Stimulated activated CD4-positive, alpha-beta T cell treated with anti-CD3 and anti-CD28 coated beads, Interleukin-1b, Interleukin-23, amount 100 ng/mL, for 4 hours (primary cell): ENCODE data around the gene TRMT61B.
A peak's percentile ranks its signal among the peaks of the same experiment; 100 is the strongest.

Source experiments
- DNase-seq, 2 donors: peaks; one replicate each; pipeline ENCODE4 v3.0.0-alpha.2; 2020; ENCODE audit warnings: low read depth in 2 of 2

The TRMT61B gene

DNA sequence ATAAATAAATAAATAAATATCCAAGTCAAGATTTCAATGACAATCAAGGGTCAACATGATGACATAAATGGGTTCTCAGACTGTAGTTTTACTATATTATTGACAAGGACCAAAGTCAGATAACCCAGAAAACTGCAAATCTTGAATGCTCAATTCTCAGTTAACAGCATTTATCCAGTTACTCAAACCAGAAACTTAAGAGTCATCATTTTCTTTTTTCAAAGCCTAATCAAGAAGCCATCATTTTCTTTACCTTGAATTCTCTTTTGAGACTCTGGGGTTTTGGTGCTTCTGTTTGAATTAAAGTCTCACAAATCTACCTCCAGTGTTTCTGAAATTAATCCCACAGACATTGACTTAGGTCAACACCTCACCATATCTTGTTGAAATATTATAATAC lies 14.1 kb downstream of the TRMT61B start:
- no peak for DNase-seq

DNA sequence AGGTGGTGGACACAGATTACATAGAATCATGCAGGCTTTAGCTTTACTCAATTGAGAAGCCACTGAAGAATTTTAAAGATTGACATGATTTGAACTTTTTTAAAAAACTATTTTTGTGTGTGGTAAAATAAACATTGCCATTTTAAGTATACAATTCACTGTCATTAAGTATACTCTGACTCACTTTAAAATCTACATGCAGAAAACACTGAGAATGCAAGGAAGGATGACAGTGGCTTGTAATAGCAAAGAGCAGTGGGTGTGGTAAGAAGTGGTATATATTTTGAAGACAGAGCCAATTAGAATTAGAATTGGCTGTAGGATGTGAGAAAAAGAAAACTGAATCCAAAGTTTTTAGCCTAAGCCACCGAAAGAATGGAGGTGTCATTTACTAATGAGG lies 14.9 kb downstream of the TRMT61B start:
- DNase-seq = no peak

DNA sequence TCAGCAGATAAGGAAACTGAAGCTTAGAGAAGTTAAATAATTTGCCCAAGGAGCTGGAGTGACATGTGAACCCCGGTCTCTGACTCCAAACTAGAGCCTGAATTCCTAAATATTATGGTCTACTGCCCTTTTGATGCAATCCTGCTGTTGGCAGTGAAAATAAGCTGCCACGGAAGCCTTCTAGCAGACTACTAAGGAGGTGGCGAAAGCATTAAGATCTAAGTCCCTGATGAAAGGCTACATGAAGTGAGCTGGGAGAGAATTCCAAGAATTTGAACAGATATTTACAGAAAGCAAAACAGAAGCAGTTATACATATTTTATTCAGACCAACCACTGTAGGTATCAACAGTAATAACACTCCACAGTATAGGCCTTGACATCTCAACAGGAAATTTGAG lies 28.1 kb downstream of the TRMT61B start:
- no peak for DNase-seq

DNA sequence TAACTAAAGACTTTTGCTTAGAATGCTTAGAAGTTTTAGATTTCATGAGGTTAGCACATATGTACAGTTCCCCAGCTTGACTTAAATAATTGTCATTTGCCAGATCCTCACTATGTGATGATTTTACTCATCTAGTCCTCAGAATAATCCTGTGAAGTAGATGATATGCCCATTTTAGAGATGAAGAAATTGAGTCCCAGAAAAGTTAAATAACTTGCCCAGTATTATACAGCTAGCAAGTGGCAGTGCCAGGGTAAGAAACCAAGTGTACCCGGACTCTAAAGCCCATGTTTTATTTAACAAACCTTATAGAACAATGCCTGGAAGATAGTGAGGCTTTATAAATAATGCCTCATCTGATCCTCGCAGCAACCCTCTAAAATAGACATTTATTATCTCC lies 31.1 kb downstream of the TRMT61B start:
- DNase-seq = no peak

DNA sequence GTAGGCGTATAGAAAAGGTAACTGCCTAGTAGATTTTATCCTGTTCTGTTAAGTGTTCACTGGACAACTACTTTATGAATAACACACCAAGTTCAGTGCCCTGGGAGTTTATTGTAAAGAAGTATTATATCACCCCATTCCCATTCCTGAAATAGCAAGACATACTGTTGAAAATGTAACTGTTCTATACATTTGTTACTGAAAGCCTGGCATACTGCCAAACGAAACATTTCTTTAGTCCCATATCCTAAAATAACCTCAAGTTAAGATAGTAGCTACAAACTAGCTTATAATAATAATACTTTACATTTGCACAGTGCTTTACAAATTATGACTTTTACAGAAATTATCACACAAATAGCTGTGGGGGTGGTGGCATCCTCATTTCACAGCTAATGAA lies 34.3 kb downstream of the TRMT61B start:
- no peak for DNase-seq

DNA sequence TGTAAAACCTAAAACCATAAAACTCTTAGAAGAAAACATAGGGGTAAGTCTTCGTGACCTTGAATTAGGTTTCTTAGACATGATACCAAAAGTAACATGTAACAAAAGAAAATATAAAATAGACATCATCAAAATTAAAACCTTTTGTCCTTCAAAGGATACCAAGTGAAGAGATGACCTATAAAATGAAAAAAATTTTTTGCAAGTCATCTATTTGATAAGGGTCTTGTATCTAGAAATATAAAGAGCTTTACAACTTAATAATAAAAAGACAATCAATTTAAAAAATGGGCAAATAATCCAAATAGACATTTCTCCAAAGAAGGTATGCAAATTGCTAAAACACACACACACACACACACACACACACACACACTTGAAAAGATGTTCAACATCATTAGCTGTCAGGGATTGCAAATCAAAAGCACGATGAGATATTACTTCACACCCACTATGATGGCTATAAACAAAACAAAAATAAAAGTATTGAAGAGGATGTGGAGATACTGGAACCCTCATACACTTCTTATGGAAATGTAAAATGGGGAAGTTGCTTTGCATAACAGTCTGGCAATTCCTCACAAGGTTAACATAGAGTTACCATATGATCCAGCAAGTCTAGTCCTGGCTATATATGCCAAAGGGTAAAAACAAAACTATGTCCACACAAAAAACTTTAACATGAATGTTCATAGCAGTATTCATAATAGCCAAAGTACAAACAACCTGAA lies 36.2 kb downstream of the TRMT61B start:
- no peak for DNase-seq

DNA sequence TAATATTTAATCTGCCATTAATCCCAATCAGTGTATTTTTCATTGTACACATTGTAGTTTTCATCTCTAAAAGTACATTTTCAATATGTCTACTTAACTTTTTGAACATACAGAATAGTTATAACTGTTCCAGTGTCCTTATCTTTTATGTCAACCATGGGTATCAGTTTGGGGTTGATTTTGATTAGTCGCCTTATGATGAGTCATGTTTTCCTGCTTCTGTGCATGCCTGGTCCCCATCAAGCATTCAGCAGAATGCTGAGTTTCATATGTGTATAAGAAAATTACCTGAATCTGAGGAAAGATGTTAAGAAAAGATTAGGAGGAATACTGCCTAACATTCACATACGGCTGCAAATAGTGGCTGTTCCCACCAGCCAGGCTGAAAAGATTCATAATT lies 41.7 kb downstream of the TRMT61B start:
- DNase-seq = no peak

DNA sequence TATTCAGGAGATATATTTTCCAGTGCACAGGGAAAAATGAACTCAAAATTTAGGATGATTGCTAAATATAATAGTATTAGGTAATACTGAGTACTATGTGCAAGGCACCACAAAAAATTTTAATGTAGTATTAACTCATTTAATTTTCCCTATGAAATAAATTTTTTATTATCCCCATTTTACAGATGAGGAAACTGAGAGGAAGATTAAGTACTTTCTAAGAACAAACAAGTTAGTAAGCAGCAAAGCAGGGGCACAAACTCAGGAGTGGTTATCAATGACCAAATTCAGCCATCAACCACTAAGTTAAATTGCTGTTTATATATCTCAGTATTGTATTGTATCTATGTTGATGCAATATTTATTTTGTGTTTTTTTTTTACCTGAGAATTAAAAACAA lies 45.2 kb downstream of the TRMT61B start:
- DNase-seq = no peak

DNA sequence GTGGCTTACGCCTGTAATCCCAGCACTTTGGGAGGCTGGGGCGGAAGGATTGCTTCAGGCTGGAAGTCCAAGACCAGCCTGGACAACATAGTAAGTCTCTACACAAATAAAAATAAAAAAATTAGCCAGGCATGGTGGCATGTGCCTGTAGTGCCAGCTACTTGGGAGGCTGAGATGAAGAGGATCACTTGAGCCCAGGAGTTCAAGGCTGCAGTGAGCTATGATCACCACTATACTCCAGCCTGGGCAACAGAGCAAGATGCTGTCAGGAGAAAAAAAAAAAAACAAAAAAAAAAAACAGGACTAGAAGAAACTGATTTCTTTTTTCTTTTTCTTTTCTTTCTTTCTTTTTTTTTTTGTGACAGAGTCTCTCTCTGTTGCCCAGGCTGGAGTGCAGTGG lies 45.9 kb downstream of the TRMT61B start:
- no peak for DNase-seq

DNA sequence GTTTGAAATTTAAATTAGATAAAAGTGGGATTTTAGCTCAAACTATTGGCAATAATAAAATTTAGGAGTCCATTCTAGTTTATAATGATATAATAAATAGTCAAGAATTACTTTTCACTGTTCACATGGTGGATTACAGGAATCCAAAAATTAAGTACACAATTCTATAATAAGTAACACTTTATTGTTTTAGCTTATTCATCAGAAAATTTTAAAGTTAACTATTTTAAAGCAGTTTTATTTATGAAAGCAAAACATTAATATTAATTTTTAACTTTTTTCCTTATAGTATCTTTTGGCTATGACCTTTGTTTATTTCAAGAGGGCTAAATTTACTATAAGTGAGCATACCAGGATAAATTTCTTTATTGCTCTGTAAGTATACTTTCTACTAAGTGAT lies 48.1 kb downstream of the TRMT61B start:
- no peak for DNase-seq

DNA sequence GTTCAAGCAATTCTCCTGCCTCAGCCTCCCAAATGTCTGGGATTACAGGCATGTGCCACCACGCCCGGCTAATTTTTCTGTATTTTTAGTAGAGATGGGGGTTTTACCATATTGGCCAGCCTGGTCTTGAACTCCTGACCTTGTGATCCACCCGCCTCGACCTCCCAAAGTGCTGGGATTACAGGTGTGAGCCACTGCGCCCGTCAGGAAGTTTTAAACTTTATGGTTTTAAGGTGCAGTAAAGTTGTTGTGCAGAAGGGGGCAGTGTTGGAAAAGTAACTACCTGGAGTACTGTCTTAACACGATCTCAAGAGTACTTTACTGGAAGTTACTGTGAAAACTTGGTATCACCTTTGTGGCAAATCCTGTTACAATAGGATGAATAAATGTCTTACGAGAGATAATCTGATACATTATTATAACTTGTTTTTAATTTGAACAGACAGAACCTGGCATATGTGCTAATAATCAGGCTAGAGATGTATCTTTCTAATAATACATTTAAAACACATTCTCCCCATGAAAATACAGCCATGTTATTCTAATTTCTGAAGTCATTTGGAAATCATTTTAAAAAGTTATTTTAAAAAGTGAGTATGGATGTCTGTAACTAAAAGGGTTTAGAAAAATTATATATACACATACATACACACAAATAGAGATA lies 48.7 kb downstream of the TRMT61B start:
- DNase-seq = peak in 1 of 2 donors; percentile 70

DNA sequence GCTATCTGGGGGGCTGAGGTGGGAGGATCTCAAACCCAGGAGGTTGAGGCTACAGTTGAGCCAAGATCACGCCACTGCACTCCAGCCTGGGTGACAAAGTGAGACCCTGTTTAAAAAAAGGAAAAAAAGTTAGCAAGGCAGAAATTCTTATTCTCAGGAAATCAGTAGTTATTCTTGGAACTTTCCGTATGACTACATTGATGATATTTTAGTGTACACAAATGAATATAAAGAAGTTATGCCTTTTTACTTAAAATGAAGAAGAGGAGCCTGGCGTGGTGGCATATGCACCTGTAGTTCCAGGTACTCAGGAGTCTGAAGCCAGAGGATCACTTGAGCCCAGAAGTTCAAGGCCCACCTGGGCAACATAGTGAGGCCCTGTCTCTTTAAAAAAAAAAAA lies 52.1 kb downstream of the TRMT61B start:
- DNase-seq = no peak

DNA sequence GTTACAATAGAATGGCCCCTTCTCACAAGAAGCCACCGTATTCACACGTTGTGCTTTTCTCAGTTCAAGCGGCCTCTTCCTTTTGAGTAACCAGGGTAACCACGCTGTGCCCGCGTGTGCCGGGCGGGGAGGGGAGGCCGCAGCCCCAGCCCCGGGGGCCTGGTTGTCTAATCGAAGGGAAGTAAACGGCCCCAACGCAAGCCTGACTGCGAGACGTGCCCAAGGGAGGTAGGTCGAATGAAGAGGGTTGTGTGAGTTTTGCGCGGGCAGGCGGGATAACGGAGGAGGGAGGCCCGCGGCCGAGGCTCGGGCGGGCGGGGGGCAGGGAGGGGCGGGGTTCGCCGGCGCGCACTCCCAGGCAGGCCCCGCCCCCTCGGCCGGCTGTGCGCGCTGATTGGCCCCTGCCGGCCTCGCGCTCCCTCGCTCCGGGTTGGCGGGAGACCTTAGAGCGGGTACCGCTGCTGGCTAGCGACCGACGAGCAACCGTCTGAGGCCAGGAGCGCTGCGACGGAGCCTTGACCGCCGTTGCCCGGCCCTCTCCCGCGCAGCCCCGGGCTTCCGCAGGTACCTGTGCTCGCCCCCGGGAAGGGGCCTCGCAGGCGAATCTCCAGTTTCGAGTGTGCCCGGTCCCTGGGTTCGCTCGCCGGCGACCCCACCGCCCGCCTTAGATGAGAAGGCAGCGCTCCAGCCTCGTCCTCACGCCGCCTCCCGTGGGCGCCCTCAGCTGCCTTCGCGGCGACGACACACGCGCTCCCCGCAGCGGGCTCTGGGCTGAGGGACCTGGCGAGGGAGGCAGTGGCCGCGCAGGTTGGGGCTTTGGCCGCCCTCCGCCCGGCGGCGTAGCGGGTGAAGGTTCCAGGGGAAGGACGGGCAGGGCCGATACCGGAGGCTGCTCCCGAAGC lies 59.5 kb downstream of the TRMT61B start, which contains the start of gene SPDYA:
Gene SPDYA, plus strand, starts transcription at position 451 of the 902 bp plus-strand sequence. CDS start 5,181 bp downstream, outside the sequence.
- peak; percentile 67 to 80 for DNase-seq

DNA sequence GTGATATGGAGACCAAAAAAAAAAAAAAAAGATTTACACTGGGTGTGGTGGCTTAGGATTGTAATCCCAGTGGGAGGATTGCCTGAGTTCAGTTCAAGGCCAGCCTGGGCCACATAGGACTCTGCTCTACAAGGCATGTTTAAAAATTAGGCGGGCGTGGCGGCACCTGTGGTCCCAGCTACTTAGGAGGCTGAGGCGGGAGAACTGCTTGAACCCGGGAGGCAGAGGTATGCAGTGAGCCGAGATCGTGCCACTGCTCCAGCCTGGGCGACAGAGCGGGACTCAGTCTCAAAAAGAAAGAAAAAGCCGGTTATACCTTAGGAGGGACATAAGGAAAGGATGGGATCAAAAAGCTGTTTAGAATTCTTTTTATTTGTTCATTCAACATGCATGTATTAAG lies 60.2 kb downstream of the TRMT61B start:
- DNase-seq = no peak

DNA sequence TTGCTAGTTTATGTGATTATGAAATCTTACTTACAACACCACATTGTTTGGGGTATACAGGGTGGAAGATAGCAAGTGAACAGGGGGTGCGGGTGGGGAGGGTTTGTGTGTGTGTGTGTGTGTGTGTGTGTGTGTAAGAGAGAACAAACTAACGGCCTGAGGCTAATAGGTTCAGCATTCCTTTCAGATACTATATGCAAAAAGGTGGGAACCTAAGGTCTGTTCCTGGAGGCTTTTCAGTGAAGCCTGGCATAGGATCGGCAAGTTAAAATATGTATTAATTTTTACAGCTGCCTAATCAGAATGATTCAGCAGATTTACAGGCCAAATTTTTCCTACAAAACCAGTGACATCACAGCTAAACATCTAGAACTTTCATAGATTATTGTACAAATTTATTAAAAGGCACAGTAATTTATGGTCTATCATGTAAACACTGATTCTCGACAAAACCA lies 67.1 kb downstream of the TRMT61B start:
- DNase-seq = no peak

DNA sequence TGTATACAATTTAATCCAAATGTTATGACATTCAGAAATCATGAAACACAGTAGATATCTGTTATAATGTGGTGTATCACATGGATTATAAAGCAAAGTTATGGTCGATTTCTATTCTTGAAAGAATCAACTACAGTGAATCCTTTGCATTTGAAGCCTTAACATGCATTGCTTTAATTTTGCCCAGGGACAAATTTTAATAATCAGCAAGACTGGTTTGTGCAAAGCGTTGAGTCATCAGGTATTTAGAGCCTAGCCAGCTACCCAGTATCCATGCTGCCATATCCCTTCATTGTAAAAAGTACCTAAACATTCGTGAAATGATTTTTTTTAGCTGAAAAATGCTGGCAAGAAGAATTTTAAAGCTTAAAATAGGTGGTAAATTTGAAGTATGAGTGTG lies 68.4 kb downstream of the TRMT61B start:
- no peak for DNase-seq
